Measurements from ENCODE around the gene CALR3. TPM values are rescaled to one million over a fixed set of nuclear protein-coding genes. Genes with fewer than 3 reads are reported as not detected.

CALR3 gene
- total and polyA plus RNA-seq, 2 experiments from 2014 or later = not detected

DNA sequence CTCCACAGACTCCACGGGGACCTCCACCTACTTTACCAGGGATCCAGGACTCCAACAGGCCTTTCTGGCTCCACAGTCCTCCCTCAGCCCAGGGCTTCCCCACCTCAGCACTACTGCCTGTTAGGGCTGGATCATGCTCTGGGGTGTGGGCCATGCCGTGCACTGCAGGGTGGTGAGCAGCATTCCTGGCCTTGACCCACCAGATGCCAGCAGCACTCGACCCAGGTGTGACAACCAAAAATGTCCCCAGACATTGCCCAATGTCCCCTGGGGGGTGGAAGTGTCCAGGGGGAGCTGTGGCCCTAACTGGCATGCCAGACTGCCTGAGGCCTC is 66.2 kb downstream of the CALR3 start:
- TF ChIP-seq, protein P1, sequence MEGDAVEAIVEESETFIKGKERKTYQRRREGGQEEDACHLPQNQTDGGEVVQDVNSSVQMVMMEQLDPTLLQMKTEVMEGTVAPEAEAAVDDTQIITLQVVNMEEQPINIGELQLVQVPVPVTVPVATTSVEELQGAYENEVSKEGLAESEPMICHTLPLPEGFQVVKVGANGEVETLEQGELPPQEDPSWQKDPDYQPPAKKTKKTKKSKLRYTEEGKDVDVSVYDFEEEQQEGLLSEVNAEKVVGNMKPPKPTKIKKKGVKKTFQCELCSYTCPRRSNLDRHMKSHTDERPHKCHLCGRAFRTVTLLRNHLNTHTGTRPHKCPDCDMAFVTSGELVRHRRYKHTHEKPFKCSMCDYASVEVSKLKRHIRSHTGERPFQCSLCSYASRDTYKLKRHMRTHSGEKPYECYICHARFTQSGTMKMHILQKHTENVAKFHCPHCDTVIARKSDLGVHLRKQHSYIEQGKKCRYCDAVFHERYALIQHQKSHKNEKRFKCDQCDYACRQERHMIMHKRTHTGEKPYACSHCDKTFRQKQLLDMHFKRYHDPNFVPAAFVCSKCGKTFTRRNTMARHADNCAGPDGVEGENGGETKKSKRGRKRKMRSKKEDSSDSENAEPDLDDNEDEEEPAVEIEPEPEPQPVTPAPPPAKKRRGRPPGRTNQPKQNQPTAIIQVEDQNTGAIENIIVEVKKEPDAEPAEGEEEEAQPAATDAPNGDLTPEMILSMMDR (IDR thresholded peaks at IDR 0.05; ENCODE audit: low read depth, low read length) = no peak
- Histone ChIP-seq H3K9me3 (ENCODE audit: low read depth) (no peaks in the 10 kb centered on the region), H3K36me3 (peaks cover 42% of the 10 kb centered on the region), H3K27me3 (no peaks in the 10 kb centered on the region), H3K4me3 (no peak overlapping the region), H3K4me1 (ENCODE audit: low read depth) (peaks cover 8% of the 10 kb centered on the region), H3K27ac (no peak overlapping the region)
- DNase-seq (ENCODE audit: low read depth in 1 of 2, low spot score in 1 of 2) = no peak

DNA sequence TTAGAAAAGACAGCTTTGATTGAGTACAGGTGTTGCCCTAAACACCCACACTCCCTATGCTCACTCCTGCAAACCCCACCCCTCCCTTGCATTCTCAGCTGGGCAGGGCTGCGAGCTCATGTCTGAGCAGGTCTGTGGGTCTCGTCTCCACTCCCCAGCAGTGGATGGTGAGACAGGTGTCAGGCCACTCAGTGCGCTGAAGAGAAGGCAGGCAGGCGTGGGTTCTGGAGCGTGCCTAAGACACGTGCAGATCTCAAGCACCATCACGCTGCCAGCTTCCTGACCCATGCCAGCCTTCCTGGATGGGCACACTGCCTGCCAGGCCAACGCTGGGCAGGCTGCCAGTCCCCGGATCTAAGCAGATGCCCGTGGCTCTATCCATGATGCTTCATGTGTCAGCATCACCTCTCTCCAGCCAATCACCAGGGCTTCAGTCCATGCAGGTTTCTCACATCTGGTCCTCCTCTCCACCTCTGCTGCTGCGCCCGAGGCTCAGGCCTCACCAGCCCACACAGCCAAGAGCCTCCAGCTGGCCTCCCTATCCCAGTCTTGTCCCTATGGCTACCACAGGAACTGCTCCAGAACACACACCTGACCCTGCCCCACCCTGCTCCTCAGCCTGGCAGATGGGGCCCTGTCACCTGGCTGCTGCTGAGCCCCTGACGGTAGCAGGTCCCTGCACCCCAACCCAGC is 66.8 kb downstream of the CALR3 start:
- no peak for DNase-seq (ENCODE audit: low read depth in 1 of 2, low spot score in 1 of 2)
- Histone ChIP-seq H3K4me1 (ENCODE audit: low read depth) (peaks cover 4% of the 10 kb centered on the region), H3K27me3 (no peaks in the 10 kb centered on the region), H3K9me3 (ENCODE audit: low read depth) (no peaks in the 10 kb centered on the region), H3K4me3 (no peak overlapping the region), H3K36me3 (peaks cover 45% of the 10 kb centered on the region), H3K27ac (no peak overlapping the region)
- TF ChIP-seq, protein P1 (IDR thresholded peaks at IDR 0.05; ENCODE audit: low read depth, low read length) = no peak

Other genes starting within 250 kb of the CALR3 start
- 7.8 and 13.4 TPM in 2 replicates for gene KLF2, start 171.3 kb downstream of the CALR3 start, total RNA-seq
- gene KLF2, start 171.3 kb downstream of the CALR3 start, polyA plus RNA-seq = 10.9 and 12.1 TPM in 2 replicates
- 22.4 and 37.8 TPM in 2 replicates for gene EPS15L1, start 24.2 kb downstream of the CALR3 start, total RNA-seq
- 38.8 and 42.6 TPM in 2 replicates for gene EPS15L1, start 24.2 kb downstream of the CALR3 start, polyA plus RNA-seq
- 5.8 and 9.2 TPM in 2 replicates for gene C19orf44, start 227 bp upstream of the CALR3 start, total RNA-seq
- gene C19orf44, start 227 bp upstream of the CALR3 start, polyA plus RNA-seq = 5.1 and 7.6 TPM in 2 replicates
- gene CHERP, start 46.3 kb upstream of the CALR3 start, total RNA-seq = 11.7 and 27.2 TPM in 2 replicates
- gene CHERP, start 46.3 kb upstream of the CALR3 start, polyA plus RNA-seq = 60.0 and 76.3 TPM in 2 replicates
- gene SLC35E1, start 76.2 kb upstream of the CALR3 start, total RNA-seq = 22.5 and 25.3 TPM in 2 replicates
- 29.7 and 35.5 TPM in 2 replicates for gene SLC35E1, start 76.2 kb upstream of the CALR3 start, polyA plus RNA-seq
- gene MED26, start 132.0 kb upstream of the CALR3 start, total RNA-seq = 14.2 and 15.1 TPM in 2 replicates
- gene MED26, start 132.0 kb upstream of the CALR3 start, polyA plus RNA-seq = 5.9 and 9.1 TPM in 2 replicates
- 63.0 and 67.2 TPM in 2 replicates for gene SMIM7, start 164.0 kb upstream of the CALR3 start, total RNA-seq
- 88.2 and 104 TPM in 2 replicates for gene SMIM7, start 164.0 kb upstream of the CALR3 start, polyA plus RNA-seq
- gene TMEM38A, start 165.0 kb upstream of the CALR3 start, total RNA-seq = 27.6 and 28.3 TPM in 2 replicates
- gene TMEM38A, start 165.0 kb upstream of the CALR3 start, polyA plus RNA-seq = 33.4 and 41.1 TPM in 2 replicates
- 0.03 and 0.04 TPM in 2 replicates for gene NWD1, start 223.7 kb upstream of the CALR3 start, total RNA-seq
- not detected in 2 replicates for gene NWD1, start 223.7 kb upstream of the CALR3 start, polyA plus RNA-seq